Measurements from ENCODE around the gene EIF5A2. TPM values are rescaled to one million over a fixed set of nuclear protein-coding genes. Genes with fewer than 3 reads are reported as not detected.

Gene EIF5A2
- total RNA-seq, 1 donor from 2014 or later: 6.0 TPM

DNA sequence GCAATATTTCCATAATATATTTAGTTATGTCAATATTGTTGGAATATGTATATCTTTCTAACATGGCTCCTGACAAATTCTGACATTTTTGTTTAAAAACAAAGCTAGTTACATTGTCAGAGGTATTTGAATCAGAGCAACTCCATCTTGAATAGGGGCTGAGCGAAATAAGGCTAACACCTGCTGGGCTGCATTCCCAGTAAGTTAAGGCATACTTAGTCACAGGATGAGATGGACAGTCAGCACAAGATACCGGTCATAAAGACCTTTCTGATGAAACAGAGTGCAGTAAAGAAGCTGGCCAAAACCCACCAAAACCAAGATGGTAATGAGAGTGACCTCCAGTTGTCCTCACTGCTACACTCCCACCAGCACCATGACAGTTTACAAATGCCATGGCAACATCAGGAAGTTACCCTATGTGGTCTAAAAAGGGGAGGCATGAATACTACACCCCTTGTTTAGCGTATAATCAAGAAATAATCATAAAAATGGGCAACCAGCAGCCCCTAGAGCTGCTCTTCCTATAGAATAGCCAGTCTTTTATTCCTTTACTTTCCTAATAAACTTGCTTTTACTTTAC, 68.8 kb downstream of the EIF5A2 start:
- no peak overlapping the region for H3K4me3 Mint-ChIP-seq
- no peak for DNase-seq (ENCODE audit: low read depth, low spot score)
- H3K4me1 Mint-ChIP-seq: peaks cover 26% of the 10 kb centered on the region
- H3K27me3 Mint-ChIP-seq (ENCODE audit: low read depth): no peaks in the 10 kb centered on the region
- no peaks in the 10 kb centered on the region for H3K9me3 Mint-ChIP-seq
- no peak overlapping the region for H3K27ac Mint-ChIP-seq (ENCODE audit: unreplicated experiment)
- H3K36me3 Mint-ChIP-seq (ENCODE audit: low read depth): no peaks in the 10 kb centered on the region
- TF ChIP-seq CTCF (conservative IDR thresholded peaks at IDR 0.05): no peak

Other genes with a start within 250 kb of the EIF5A2 start
- 89.6 and 89.7 TPM in 2 replicates for gene RPL22L1, start 38.4 kb downstream of the EIF5A2 start, total RNA-seq
- gene SLC2A2, start 118.1 kb upstream of the EIF5A2 start, total RNA-seq: not detected in 2 replicates

All from neural crest cell (in vitro differentiated cells).